Heart right ventricle (tissue), 16 donors: ENCODE results near the gene DIP2A. TPM values are rescaled to one million over a fixed set of nuclear protein-coding genes. Genes with fewer than 3 reads are reported as not detected.

Source experiments
- ATAC-seq, 8 donors: fragments of 200-7000 bp; cut with Tn5 transposase; one replicate each; pipeline ENCODE4 v1.9.1; 2020; ENCODE audit warnings: mild to moderate bottlenecking in 8 of 8, moderate library complexity in 8 of 8, moderate number of reproducible peaks in 1 of 8
- DNase-seq, 2 donors: peaks; one replicate each; pipeline ENCODE4 v3.0.0-alpha.2; 2020
- H3K27ac ChIP-seq, 10 donors: fragments of 200-600 bp; sonication (generic) in 2 of 10; one replicate each; pipeline versions ENCODE4 v1.5.0 to v1.8.0; 2020 to 2022; ENCODE audit warnings: mild to moderate bottlenecking in 3 of 10
- H3K27me3 ChIP-seq, 7 donors: fragments of 200-600 bp; one replicate each; pipeline ENCODE4 v1.8.0; 2021 to 2022; ENCODE audit warnings: mild to moderate bottlenecking in 2 of 7
- H3K36me3 ChIP-seq, 9 donors: fragments of 200-600 bp; sonication (generic) in 1 of 9; one replicate each; pipeline versions ENCODE4 v1.5.0 to v1.8.0; 2020 to 2022; ENCODE audit warnings: mild to moderate bottlenecking in 2 of 9
- H3K4me1 ChIP-seq, 9 donors: fragments of 200-600 bp; sonication (generic) in 1 of 9; one replicate each; pipeline versions ENCODE4 v1.5.0 to v1.8.0; 2020 to 2022; ENCODE audit warnings: mild to moderate bottlenecking in 4 of 9
- H3K4me3 ChIP-seq, 10 donors: fragments of 200-600 bp; sonication (generic) in 2 of 10; one replicate each; pipeline versions ENCODE4 v1.5.0 to v1.8.0; 2020 to 2022; ENCODE audit warnings: mild to moderate bottlenecking in 7 of 10, moderate library complexity in 2 of 10
- H3K9me3 ChIP-seq, 11 donors: fragments of 200-600 bp in 10 of 11; sonication (generic) in 2 of 11; one replicate each; pipeline versions ENCODE4 v1.5.0 to v1.8.0; 2013 to 2022; ENCODE audit warnings: mild to moderate bottlenecking in 2 of 11, control low read depth in 1 of 11, moderate library complexity in 1 of 11
- WGBS, 2 donors: extraction: QIAGEN DNeasy Blood & Tissue Kit; methylation state at CpG; one replicate each; pipeline ENCODE4 v1.1.7; 2013; ENCODE audit warnings: inconsistent platforms in 1 of 2; 5-methylcytosine and 5-hydroxymethylcytosine counted together
- intact Hi-C, 10 donors: fragments of 100-400 bp; cut with DNase I; formaldehyde crosslinking; loops; one replicate each; pipeline versions ENCODE4 v1.11.1 to v1.14.2; 2022
- polyA plus RNA-seq, 2 donors: library from polyadenylated mRNA; stranded (reverse); fragments of 200-250 nt; gene quantifications; one replicate each; pipeline ENCODE4 v1.2.3, GENCODE V29; 2013
- total RNA-seq, 10 donors: library from RNA; stranded (reverse); fragmentation: NEBNext Ultra II Directional in 3 of 10; extraction: Animal tissue kit (Norgen Biotek cat#: 25700) in 3 of 10; gene quantifications; one replicate each; pipeline versions ENCODE4 v1.2.1 to v1.2.4, GENCODE V29; 2021 to 2023
- TF ChIP-seq, protein P1 (sequence below), 9 donors: fragments of 200-600 bp; sonication (generic) in 2 of 9; IDR thresholded peaks; one replicate each; pipeline versions ENCODE4 v1.5.0 to v1.8.0; 2021 to 2022; ENCODE audit warnings: antibody characterized with exemption in 9 of 9, mild to moderate bottlenecking in 5 of 9, moderate library complexity in 1 of 9
- donor health status: Arrhythmogenic right ventricular cardiomyopathy.
- donor health status: ischemic (EF 13 %, LVEDD 7.1; RV severe dilation, severe dysfunction).
- donor health status: healthy with polysubstance abuse.
- donor health status: DM: no; HTN: yes; CAD: no.
- donor health status: DM: no; HTN: no; CAD: no.
- donor health status: ischemic (EF 25% LVEDD 6.9; RV normal size, moderate dysfunction).
- donor health status: ischemic (EF 25% LVEDD 5.7; RV mildly dilated, moderate dysfunction).
- donor health status: healthy.
- donor health status: DM: yes; HTN: yes; CAD: no.
- donor health status: Ischemic cardiomyopathy.
- donor health status: ischemic (EF 35%, LVEDD 5.7; RV mildly dilated, moderate dysfunction).
- donor health status: nonischemic (EF 11% LVEDD 7.7; RV severe dilation, severe dysfunction).
- donor health status: DM: yes; HTN: yes; CAD: no.
- donor health status: PGD.
- donor health status: ischemic (EF 29% LVEDD 5.4; RV normal size, mild dysfunction).
- donor health status: nonischemic (EF 23%, LVEDD 6.1; RV moderate dilation, normal function).

DIP2A gene
- total and polyA plus RNA-seq, 12 donors = 9.4 to 45.2 (median 22.9) TPM

DNA sequence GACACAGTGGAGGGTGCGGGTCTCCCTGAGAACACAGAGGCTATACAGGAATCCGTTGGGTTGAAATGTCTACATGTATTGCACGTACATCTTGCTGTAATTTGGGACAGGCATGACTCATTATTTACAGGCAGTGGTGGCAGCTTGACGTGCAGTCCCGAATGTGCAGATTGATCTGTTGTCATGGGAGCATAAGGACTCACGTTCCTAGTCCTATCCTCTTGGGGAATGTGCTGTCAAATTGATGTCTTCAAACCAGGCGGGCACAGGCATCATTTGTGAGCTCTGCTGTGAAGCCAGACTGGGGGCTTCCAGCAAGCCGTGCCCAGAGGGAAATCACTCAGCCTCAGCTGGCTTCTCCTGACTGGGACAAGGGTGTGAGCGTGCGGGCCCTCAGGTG lies 105.7 kb downstream of the DIP2A start:
- Histone ChIP-seq H3K9me3 (no peaks in the 10 kb centered on the region), H3K27ac (no peak overlapping the region), H3K27me3 (no peaks in the 10 kb centered on the region), H3K36me3 (peaks cover 0 to 97% (median 74%) of the 10 kb centered on the region in 9 donors), H3K4me1 (peaks cover 0 to 16% (median 9%) of the 10 kb centered on the region in 9 donors), H3K4me3 (no peak overlapping the region)
- TF ChIP-seq, protein P1, sequence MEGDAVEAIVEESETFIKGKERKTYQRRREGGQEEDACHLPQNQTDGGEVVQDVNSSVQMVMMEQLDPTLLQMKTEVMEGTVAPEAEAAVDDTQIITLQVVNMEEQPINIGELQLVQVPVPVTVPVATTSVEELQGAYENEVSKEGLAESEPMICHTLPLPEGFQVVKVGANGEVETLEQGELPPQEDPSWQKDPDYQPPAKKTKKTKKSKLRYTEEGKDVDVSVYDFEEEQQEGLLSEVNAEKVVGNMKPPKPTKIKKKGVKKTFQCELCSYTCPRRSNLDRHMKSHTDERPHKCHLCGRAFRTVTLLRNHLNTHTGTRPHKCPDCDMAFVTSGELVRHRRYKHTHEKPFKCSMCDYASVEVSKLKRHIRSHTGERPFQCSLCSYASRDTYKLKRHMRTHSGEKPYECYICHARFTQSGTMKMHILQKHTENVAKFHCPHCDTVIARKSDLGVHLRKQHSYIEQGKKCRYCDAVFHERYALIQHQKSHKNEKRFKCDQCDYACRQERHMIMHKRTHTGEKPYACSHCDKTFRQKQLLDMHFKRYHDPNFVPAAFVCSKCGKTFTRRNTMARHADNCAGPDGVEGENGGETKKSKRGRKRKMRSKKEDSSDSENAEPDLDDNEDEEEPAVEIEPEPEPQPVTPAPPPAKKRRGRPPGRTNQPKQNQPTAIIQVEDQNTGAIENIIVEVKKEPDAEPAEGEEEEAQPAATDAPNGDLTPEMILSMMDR (IDR thresholded peaks at IDR 0.05) = no peak
- ATAC-seq (no peak), DNase-seq (no peak)
- 92% methylated on average over 10 of the region's 10 CpGs for WGBS, 2 donors
- intact Hi-C loops = no loop called here

DNA sequence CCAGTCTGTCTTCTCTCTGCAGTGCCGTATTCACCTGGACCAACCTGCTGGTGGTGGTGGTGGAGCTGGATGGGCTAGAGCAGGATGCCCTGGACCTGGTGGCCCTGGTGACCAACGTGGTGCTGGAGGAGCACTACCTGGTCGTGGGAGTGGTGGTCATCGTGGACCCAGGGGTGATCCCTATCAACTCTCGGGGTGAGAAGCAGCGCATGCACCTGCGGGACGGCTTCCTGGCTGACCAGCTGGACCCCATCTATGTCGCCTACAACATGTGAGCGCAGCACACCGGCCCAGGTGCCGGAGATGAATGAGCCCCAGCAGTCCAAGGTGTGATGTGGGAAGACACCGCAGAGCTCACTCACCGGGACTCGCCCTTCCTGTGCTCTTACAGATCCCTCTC lies 108.7 kb downstream of the DIP2A start:
- H3K4me3 ChIP-seq = no peak overlapping the region
- 89 to 91% methylated on average over 15 of the region's 15 CpGs for WGBS, 2 donors

DNA sequence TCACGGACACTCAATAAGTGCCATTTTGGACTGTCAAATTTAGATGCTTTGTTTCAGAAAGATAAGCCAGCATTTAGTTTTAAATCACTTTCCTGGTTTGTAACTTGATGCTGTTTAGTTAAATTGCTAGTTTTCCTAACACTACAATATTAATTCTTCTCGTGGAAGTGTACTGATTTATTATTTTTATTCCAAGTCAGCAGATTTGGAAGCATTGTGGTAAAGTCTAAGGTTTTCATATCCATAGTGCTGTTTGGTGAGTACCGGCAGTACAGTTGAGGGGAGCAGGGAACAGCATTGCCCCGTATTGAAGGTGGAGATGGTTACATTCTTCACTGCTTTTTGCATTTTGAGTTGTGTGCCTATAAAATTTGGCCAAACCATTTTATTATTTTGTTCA lies 109.9 kb downstream of the DIP2A start:
- H3K27ac ChIP-seq = no peak overlapping the region

More for the DNA sequence above, 108.7 kb downstream of the DIP2A start:
- Histone ChIP-seq H3K4me1 (peaks cover 0 to 11% (median 6%) of the 10 kb centered on the region in 9 donors), H3K36me3 (peaks cover 0 to 100% (median 69%) of the 10 kb centered on the region in 9 donors), H3K27ac (no peak overlapping the region), H3K9me3 (peaks cover 0 to 11% (median 0%) of the 10 kb centered on the region in 11 donors), H3K27me3 (no peaks in the 10 kb centered on the region)
- DNase-seq (no peak), ATAC-seq (no peak)
- TF ChIP-seq, protein P1 (IDR thresholded peaks at IDR 0.05) = no peak
- intact Hi-C loops = no loop called here

DNA sequence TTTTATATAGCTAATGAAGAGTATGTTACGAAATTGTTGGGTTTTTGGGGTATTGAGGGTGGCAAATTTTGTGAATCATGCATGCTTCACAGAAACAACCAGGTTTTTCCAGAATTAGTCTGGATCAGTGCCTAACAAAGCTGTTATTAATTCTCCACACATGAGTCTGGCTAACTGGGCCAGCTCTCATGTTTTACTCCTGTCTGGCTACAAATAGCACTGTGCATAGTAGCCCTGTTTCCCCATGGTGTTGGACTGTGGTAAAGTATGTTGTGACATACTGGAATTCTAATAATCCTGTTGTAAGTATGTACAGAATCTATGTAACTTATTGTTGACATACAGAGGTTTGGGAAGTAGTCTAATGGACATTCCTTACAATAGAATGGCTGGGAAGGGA lies 110.4 kb downstream of the DIP2A start:
- Histone ChIP-seq H3K9me3 (peaks cover 0 to 26% (median 3%) of the 10 kb centered on the region in 11 donors), H3K4me3 (no peak overlapping the region), H3K27me3 (no peaks in the 10 kb centered on the region), H3K36me3 (peaks cover 0 to 95% (median 59%) of the 10 kb centered on the region in 9 donors), H3K4me1 (peaks cover 0 to 11% (median 6%) of the 10 kb centered on the region in 9 donors), H3K27ac (peak overlapping the region in 2 of 10 donors; percentile 57)
- WGBS, 2 donors = 96 to 99% methylated on average over 1 of the region's 1 CpG
- ATAC-seq (no peak), DNase-seq (no peak)
- intact Hi-C loops = no loop called here
- TF ChIP-seq, protein P1 (IDR thresholded peaks at IDR 0.05) = no peak

More for the DNA sequence above, 109.9 kb downstream of the DIP2A start:
- ATAC-seq = no peak
- WGBS, 2 donors = 97 to 98% methylated on average over 4 of the region's 4 CpGs
- peaks cover 0 to 99% (median 64%) of the 10 kb centered on the region in 9 donors for H3K36me3 ChIP-seq
- H3K27me3 ChIP-seq = no peaks in the 10 kb centered on the region
- peaks cover 0 to 11% (median 6%) of the 10 kb centered on the region in 9 donors for H3K4me1 ChIP-seq
- peaks cover 0 to 22% (median 3%) of the 10 kb centered on the region in 11 donors for H3K9me3 ChIP-seq
- no peak overlapping the region for H3K4me3 ChIP-seq
- intact Hi-C loops = no loop called here
- DNase-seq = no peak
- TF ChIP-seq, protein P1 (IDR thresholded peaks at IDR 0.05) = no peak
